Erythroblast (primary cell): ENCODE results near the gene PTCHD1.

Experiments used
- GATA1 ChIP-seq: IDR thresholded peaks from 2 replicates; pipeline ENCODE4 v1.6.1; 2011; ENCODE audit warnings: low read depth, mild to moderate bottlenecking, control low read depth, low read length, moderate library complexity
- POLR2A ChIP-seq: IDR thresholded peaks from 2 replicates; pipeline ENCODE4 v1.6.1; 2011; ENCODE audit warnings: mild to moderate bottlenecking, low read length

DNA sequence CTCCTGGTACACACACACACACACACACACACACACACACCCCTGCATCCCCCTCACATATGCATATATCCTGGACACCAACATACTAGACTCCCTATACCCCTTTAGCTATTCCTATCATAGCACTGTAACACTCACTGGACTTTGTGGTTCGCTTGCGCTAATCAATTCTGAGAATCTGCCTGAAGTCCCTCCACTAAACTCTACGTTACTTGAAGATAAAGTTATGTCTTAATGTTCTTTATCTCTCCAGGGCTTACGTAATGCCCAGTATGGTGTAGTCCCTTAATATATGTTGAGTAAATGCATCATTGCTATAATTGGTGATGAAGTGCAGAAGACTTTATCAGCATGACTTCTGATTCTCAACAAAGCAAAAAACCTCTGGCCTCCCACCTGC, 32.3 kb downstream of the PTCHD1 start:
- TF ChIP-seq POLR2A (no peak), GATA1 (no peak)
